Endothelial cell of hepatic sinusoid (primary cell): Measurements from ENCODE around the gene STRN3.
"Not testable (repeated sequence)": the region's sequence is repeated elsewhere in the genome, so short reads cannot be mapped to it uniquely, and the experiment has no call there.

Experiments
- in situ Hi-C: cut with HindIII; loops from 2 replicates; pipeline ENCODE4 v1.10.0; 2017; ENCODE audit warnings: low sequenced_read_pairs

The STRN3 gene

DNA sequence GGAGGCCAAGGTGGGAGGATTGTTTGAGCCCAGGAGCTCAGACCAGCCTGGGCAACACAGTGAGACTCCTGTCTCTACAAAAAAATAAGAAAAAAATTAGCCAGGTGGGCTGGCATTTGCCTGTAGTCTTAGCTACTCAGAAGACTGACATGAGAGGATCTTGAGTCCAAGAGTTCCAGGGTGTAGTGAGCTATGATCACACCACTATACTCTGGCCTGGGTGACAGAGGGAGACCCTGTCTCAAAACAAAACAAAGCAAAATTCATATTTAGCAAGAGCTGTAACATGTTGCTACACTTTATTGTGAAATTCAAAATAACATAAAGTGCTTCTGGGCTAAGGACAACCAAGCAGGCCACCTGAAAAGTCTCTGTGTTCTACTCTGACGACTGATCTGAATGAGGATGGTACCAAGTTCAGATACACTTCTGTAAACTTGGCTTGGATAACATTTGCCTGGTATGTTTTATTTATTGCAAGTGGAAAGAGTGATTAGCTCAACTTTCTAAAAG lies 11.6 kb upstream of the STRN3 start:
- in situ Hi-C loops, result no loop called here

DNA sequence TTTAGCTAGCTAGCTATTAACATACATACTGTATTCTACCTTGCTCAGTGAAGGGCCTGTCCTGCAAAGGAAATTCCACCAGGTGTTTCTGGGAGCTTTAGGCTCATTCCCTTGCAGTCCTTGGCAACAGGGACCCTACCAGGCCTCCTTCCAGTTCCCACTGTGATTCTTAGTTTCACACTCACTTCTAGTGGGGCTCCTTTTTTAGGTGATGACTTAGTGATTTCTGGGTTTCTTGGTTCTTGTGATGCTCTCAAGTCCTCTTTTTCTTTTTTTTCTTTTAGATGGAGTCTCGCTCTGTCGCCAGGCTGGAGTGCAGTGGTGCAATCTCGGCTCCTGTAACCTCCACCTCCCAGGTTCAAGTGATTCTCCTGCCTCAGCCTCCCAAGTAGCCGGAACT lies 10.4 kb upstream of the STRN3 start:
- in situ Hi-C loops, result no loop called here

DNA sequence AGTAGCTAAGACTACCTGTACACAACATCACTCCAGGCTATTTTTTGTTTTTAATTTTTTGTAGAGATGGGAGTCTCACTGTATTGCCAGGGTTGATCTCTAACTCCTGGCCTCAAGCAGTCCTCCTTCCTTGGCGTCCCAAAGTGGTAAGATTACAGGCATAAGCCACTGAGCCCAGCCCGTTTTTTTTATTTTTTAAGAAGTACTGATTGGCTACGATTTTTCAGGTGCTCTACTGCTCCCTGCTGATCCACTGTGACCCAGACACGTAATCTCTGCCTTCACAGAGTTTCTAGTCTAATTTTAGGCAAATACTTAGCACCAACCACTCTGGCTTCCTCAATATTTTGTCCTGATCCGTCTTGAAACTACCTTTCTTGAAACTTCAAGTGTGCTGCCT lies 4.3 kb upstream of the STRN3 start:
- in situ Hi-C loops, result no loop called here

DNA sequence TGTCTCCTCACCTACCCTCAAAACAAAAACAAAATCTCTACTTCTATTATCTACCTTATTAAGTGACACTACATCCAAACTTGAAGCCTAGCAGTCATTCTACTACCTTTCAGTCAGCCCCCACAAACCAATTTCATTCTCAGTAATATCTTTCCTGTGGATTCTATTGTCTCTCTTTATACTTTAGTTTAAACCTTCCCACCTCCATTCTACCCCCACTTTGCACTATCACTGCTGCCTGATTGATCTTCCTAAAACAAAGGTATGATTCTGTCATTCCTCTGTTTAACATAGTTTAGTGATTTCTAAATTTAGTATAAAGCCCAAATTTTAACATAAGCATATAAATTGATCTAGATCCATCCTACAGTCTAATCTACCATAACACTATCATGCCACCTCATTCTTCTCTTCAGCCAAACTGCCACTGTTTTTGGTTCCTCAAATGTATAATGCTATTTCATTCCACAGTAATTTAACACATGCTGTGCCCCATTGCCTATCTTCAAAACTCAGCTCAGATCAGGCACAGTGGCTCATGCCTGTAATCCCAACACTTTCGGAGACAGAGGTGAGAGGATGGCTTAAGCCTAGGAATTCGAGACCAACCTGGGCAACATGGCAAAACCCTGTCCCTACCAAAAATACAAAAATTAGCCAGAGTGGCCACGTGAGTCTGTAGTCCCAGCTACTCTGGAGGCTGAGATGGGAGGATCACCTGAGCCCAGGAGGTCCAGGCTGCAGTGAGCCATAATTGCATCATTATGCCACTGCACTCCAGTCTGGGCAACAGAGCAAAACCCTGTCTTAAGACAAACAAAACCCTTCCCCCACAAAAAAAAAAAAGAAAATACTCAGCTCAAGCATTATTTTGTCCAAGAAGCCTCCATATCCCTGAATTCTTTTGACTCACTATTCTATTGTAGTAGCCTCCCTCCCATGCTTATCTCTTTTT lies 3.1 kb upstream of the STRN3 start:
- in situ Hi-C loops, result no loop called here

DNA sequence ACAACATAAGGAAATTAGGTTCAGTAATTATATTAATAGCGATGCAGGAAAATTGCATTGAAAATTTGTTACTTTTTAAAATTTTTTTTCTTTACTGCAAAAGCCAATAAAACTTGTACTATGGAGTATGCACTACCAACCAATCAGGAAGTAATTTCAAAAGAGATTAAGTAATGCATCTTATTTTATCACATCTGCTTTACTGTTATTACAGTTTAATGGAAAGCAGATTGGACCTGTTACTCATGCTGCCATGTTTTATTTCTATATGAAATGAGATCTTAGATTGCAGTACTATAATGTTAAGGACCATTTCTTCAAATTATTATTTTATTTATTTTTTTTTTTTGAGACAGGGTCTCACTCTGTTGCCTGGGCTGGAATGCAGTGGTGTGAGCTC lies 1.7 kb upstream of the STRN3 start:
- in situ Hi-C loops, result no loop called here

DNA sequence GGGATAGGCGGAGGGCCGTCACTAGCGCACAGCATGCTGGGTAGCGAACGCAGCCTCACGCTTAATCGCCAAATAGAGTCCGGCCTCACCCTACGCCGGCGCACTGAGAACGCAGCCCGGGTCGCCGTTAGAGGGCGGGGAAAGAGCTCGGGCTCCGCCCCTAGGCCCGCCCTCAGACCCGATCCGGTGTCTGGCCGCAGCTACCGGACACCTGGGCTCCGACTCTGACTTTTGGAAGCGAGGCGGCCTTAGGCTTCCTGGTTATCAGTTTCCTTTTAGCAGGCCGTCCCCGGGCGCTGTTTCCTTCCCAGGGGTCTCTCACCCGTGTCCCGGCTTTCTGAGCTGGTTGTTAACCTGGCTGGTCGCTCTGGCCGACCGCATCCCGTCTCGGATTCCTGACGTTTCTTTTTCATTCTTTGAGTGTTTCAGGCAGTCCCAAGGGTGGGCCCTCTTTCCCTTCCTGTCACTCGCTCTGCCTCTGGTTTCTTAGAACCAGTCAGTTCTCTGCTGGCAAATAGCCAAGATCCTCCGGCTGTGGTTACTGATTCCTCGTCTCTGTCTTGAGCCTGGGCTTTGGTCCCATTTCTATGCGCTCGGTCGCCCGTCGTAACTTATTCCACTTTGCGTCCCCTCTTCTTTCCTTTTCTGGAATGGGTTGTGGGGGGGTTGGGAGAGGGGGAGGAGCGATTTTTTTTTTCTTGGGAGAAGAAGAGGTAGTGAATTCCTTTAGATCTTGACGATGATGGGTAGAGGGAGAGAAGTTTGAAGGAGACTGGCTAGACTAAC lies 464 bp upstream of the STRN3 start:
- in situ Hi-C loops, result no loop called here

DNA sequence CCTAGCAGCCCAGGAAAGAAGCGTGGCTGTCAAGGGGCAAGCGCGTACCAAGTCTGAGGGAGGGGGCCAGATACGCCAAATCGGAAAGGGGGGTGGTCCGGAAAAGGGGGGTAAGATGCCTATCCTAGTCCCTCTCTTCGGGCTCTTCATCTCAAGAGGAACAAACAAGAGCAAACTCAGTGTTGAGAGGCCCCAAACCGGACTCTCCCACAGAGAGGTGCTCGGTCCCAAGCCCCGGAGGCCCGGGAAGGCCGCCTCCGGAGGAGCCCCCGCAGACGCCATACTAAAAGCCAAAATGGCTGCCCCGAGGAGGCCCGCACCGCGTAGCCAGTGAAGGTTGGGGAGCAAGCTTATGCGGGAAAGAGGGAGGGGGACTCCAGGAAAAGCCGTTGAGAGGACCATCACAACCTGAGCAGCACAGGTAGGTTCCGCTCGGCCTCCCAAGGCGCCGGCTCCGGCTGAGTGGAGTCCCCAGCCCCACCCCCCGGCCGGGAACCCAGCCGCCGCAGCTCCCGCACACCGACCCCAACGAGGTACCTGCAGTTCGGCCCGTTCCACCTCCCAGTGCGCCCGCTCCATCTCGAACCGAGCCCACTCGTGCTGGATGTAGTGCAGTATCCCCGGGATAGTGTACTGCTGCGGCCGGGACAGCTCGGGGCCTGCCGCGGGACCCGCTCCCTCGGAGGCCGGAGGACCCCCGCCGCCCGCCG lies 657 bp downstream of the STRN3 start, which contains the start of gene AP4S1:
Gene AP4S1 (plus strand): TSS at position 283 of the 710 bp plus-strand sequence. CDS start 40,548 bp downstream, outside the sequence.
- in situ Hi-C loops, result no loop called here

DNA sequence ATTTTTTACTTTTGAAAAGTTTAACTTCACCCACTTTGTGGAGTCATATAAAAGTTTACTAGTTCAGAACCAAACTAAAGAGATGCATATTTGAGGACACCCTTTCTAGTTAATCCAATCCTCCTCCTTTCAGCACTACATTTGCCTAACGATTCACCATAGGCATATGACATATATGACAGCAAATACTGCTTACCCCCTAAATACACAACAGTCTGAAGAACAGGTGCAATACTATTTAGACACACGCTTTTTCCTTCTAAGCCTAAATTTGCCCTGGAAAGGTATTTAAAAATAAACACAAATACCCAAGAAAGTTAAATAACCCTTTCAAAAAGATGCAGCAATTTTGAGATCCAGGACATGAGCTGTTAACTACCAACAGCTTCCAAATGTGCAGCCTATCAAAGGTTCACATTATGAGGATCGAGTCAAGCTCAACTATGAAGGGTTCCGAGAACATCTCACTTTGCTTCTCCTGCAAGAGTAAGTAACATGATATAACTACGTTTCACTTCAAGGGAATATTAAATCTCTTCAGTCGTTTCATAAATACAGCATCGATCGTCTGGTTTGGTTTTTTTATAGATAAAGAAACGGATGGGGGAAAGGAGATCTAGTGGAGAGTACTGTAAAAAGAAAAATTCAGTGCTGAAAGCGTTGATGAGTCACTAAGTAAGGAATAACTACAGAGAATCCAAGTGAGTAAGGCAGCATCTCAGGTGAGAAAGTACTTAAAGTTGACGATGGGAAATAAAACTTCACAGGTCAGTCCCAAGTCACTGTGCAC lies 1.4 kb downstream of the STRN3 start:
- in situ Hi-C loops, result no loop called here

DNA sequence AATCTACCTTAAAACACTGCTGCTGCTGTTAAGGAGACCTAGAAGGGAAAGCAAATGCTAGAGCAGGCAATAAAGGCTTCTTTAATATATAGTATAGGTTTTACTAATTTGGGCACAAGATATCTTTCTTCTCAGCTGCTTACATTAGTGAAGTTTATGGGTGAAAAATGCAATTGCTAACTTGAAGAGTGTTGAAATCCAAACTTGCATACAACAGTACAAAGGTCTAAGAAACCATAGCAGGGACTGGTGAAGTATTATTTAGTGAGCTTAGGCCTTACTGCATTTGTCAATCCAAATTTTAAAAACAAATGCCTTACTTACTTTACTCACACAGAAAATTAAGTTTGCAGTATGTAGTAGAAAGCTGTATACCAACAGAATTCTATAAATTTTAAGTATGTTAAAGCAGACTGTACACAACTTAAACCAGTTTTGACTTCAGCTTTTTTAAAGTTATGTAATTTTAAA lies 2.1 kb downstream of the STRN3 start:
- in situ Hi-C loops, result no loop called here

DNA sequence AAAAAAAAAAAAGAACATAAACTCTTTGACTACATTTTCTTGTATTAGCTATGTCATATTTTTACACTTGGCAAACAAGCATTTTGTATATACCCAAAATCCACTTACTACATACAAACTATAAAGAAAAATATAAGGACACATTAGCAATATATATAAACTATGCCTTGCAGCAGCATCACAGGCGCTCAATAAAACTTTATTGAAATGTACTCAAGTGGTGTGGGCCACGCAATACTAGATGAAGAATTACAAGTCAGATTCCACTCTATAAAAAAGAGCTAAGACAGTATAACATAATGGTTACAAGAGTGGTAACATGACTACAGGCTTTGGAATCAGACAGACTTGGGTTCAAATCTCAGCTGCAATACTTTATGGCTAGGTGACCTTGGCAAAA lies 3.8 kb downstream of the STRN3 start:
- in situ Hi-C loops, result no loop called here

DNA sequence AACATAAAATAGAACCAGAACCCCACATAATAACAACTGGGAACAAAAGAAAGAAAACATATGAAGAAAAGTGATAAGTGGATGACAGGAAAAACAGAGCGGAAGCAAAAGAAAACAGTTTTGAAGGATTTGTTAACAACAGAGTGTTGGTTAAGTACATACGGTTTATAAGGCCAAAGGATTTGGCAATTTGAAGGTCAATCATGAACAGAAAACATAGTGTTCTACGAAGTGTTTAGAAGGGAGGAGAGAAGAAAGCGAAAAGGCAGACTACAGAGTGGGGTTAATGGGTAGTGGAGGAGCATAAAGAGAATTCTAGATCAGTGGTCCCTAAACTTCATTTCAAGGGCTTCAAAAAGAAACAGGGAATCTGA lies 4.6 kb downstream of the STRN3 start:
- in situ Hi-C loops, result no loop called here

DNA sequence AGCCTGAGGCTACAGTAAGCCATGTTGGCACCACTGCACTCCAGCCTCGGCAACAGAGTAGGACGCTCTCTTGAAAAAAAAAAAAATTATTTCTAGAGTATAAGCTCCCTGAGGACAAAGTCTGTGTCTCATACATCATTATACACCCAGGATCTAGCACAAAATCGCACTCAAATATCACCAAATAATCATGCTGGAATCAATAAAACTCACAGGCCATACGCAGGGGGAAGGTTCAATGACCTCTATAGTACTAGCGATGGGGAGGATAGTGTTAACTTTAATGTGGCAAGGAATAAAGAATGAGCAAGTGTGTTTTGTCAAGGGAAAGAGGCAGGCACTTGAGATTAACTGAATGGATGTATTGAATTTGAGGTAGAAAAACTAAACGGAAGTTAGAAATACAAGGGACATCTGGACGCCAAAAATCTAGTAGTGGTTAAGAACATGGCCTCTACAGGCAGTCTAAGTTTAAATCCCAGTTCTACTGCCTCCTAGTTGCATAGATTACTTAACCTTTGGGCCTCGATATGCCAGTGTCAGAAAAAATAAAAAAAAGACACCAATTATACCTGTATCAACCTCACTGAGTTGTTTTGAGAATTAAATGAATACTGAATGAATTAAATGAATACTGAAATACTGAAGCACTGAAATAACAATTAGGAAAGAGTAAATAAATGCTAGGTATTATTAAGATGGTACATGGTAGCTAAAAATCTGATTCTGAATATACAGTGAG lies 5.2 kb downstream of the STRN3 start:
- in situ Hi-C loops, result no loop called here

DNA sequence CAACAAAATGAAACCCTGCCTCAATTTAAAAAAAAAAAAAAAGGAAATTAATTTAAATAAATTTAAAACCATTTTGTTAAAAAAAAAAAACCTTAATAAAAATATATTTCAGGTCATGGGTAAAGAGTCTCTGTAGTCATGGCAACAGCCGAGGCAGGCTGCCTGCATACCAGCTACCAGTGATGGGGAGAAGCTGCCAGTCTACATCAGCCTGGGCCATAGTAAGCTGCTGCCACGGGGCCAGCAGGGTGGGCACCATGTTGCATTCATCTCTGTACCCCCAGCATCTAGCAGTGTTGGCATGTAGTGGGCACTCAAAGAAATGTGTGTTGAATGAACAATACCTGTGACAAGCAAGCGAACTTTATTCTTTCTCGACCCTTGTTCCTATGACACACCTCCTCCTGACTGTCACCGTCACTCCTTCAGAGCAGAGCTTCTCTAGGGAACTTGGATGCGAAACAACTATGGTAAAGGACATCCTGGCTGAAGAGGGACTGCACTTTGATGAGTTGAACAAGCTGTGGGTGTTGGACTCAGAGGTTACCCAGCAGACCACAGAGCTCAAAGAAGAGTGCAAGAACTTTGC lies 8.0 kb downstream of the STRN3 start:
- in situ Hi-C loops, result no loop called here

DNA sequence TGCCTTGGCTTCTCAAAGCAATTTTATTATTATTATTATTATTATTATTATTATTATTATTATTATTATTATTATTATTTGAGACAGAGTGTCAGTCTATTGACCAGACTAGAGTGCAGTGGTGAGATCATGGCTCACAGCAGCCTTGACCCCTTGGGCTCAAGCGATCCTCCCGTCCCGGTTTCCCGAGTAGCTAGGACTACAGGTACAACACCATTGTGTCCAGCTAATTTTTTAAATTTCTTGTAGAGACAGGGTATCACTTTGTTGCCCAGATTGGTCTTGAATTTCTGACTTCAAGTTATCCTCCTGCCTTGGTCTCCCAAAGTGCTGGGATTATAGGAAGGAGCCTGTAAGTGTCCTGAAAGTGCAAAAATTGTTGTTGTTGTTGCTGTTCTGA lies 12.3 kb downstream of the STRN3 start:
- in situ Hi-C loops, result no loop called here

DNA sequence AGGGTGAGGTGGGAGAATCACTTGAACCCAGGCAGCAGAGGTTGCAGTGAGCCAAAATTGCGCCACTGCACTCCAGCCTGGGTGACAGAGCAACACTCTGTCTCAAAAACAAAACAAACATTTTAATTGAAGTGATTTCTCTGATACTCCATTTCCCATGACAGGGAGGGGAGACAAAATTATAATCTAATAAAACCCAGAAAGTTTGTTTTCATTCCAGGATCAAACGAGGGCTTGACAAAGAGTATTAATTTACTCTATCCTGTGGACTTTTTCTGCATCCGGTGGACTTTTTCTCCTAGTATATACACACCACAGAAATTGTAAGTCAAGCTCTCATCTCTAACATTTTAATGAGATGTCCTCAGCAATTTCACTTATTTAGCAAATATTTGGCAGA lies 15.2 kb downstream of the STRN3 start:
- in situ Hi-C loops, result no loop called here

DNA sequence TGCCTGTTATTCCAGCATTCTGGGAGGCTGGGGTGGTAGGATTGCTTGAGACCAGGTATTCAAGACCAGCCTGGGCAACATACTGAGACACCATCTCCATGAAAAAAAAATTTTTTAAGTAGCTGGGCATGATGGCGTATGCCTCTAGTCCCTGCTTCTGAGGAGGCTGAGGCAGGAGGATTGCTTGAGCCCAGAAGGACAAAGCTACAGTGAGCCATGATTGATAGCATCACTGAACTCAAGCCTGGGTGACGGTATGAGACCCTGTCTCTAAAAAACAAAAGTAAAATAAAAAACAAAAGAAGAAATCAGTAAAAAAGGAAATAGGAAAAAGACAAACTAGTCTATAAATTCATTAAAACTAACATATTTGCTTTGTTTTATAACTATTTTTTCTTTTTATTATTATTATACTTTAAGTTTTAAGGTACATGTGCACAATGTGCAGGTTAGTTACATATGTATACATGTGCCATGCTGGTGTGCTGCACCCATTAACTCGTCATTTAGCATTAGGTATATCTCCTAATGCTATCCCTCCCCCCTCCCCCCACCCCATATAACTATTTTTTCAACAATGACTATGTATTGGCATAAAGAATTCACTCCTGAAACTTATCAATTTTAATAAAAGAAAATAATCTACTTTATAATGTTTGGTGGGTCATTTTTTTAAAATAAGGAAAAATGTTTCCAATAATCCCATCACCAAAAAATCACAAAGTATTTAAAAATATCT lies 16.2 kb downstream of the STRN3 start:
- in situ Hi-C loops, result no loop called here

DNA sequence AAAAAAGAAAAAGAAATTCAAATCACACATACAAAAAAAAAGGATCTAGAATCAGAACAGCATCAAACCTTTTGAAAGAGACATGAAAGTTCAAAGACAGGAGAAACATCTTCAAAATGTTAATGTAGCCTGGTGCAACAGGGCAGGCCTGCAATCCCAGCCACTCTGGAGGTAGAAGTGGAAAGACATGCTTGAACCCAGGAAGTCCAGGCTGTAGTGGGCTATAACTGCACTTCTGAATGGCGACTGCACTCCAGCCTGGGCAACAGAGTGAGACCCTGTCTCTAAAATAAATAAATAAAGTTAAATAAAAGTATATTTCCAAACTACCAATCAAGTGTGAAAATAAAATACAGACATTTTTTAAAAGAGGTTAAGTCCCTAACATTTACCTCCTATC lies 19.5 kb downstream of the STRN3 start:
- in situ Hi-C loops, result no loop called here

DNA sequence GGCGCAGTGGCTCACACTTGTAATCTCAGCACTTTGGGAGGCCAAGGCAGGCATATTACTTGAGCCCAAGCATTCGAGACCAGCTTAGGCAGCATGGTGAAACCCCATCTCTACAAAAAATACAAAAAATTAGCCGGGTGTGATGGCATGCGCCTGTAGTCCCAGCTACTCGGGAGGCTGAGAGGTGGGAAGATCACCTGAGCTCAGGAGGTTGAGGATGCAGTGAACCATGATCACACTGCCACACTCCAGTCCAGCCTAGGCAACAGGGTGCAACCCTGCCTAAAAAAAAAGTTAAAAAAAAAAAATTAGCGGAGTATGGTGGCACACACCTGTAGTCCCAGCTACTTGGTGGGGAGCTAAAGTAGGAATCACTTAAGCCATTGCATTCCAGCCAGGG lies 22.2 kb downstream of the STRN3 start:
- in situ Hi-C loops, result not testable (repeated sequence)
